Suprapubic skin (tissue), 3 donors: Measurements from ENCODE around the gene LORICRIN.

Experiments used
- POLR2A ChIP-seq, 2 donors: fragments of 450-650 bp; IDR thresholded peaks; one replicate each; pipeline ENCODE4 v1.6.1; 2017; ENCODE audit warnings: antibody characterized with exemption in 2 of 2, mild to moderate bottlenecking in 2 of 2, moderate library complexity in 2 of 2
- TF ChIP-seq, protein P1 (sequence below), 2 donors: fragments of 200-600 bp in 1 of 2; fragments of 450-650 bp in 1 of 2; sonication (generic) in 1 of 2; IDR thresholded peaks; one replicate each; pipeline ENCODE4 v1.5.1; 2016 to 2019; ENCODE audit warnings: antibody characterized with exemption in 2 of 2, mild to moderate bottlenecking in 1 of 2, moderate library complexity in 1 of 2

DNA sequence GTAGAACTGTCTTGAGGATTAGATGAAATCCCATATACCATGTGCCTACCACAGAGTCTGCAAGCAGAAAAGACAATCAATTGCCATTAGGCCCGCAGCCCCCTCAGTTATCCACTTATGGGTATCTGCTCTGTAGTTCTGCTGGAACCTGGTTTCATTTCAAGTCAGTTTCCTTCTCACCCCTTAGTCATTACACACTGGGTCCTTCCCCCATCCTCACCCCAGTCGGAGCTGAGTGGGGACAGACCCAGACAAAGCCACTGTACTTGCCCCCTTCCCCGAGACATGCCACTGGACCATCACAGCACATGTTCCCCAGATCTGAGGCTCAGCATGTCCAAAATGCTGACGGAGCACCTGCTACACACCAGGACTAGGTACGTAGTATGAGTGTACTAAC is 32.0 kb downstream of the LORICRIN start:
- no peak for TF ChIP-seq POLR2A (IDR thresholded peaks at IDR 0.05)
- TF ChIP-seq, protein P1, sequence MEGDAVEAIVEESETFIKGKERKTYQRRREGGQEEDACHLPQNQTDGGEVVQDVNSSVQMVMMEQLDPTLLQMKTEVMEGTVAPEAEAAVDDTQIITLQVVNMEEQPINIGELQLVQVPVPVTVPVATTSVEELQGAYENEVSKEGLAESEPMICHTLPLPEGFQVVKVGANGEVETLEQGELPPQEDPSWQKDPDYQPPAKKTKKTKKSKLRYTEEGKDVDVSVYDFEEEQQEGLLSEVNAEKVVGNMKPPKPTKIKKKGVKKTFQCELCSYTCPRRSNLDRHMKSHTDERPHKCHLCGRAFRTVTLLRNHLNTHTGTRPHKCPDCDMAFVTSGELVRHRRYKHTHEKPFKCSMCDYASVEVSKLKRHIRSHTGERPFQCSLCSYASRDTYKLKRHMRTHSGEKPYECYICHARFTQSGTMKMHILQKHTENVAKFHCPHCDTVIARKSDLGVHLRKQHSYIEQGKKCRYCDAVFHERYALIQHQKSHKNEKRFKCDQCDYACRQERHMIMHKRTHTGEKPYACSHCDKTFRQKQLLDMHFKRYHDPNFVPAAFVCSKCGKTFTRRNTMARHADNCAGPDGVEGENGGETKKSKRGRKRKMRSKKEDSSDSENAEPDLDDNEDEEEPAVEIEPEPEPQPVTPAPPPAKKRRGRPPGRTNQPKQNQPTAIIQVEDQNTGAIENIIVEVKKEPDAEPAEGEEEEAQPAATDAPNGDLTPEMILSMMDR (IDR thresholded peaks at IDR 0.05), result no peak
